H1 (cell line): ENCODE data around the gene KIN. TPM values are rescaled to one million over a fixed set of nuclear protein-coding genes. Genes with fewer than 3 reads are reported as not detected.

Experiments
- CTCF ChIA-PET: fragments of 300-600 bp; sonication (Branson Sonifier 250); formaldehyde crosslinking; loops from one replicate; lab custom pipeline; 2021; ENCODE audit not compliant: partially characterized antibody; lab: Charles Lee
- POLR2A ChIA-PET: fragments of 300-600 bp; sonication (Branson Sonifier 250); formaldehyde crosslinking; loops from one replicate; lab custom pipeline; 2021; ENCODE audit warnings: inconsistent platforms; ENCODE audit not compliant: partially characterized antibody; lab: Charles Lee
- DNase-seq, 2 experiments: peaks; one replicate each; pipeline versions ENCODE4 v3.0.0 to v3.0.0-alpha.2; 2010 to 2022; ENCODE audit warnings: low spot score in 2 of 2, low read depth in 1 of 2, mixed read lengths in 1 of 2
- FAIRE-seq: peaks from 2 replicates; lab custom pipeline; 2011; peaks lifted over from hg19 to GRCh38; lab: Jason Lieb, UNC
- H2AFZ ChIP-seq: 2 replicates; pipeline ENCODE4 v1.8.1; 2012; ENCODE audit warnings: low read length, inconsistent platforms
- H2AK5ac ChIP-seq: 2 replicates; pipeline ENCODE4 v1.6.1; 2013; ENCODE audit warnings: low read depth, low read length
- H2BK120ac ChIP-seq: replicated peaks from 2 replicates; pipeline ENCODE3; 2013; ENCODE audit warnings: low read depth, low read length, inconsistent platforms
- H2BK12ac ChIP-seq: 2 replicates; pipeline ENCODE4 v1.6.1; 2013; ENCODE audit warnings: low read depth, low read length
- H2BK15ac ChIP-seq: 2 replicates; pipeline ENCODE4 v1.6.1; 2013; ENCODE audit warnings: low read length
- H2BK20ac ChIP-seq: 2 replicates; pipeline ENCODE4 v1.6.1; 2013; ENCODE audit warnings: low read length
- H2BK5ac ChIP-seq: 2 replicates; pipeline ENCODE4 v1.6.1; 2013; ENCODE audit warnings: low read depth, low read length
- H3K14ac ChIP-seq: 2 replicates; pipeline ENCODE4 v1.6.1; 2013; ENCODE audit warnings: inconsistent platforms; ENCODE audit not compliant: insufficient read length
- H3K18ac ChIP-seq: 2 replicates; pipeline ENCODE4 v1.6.1; 2013; ENCODE audit warnings: low read length; ENCODE audit errors: extremely low read depth
- H3K23ac ChIP-seq: 2 replicates; pipeline ENCODE4 v1.6.1; 2013; ENCODE audit warnings: inconsistent platforms; ENCODE audit not compliant: insufficient read length
- H3K23me2 ChIP-seq: 2 replicates; pipeline ENCODE4 v1.6.1; 2013; ENCODE audit warnings: low read depth, low read length
- H3K27ac ChIP-seq: 2 replicates; pipeline ENCODE4 v1.6.1; 2011; ENCODE audit warnings: low read depth, low read length, inconsistent platforms
- H3K27me3 ChIP-seq, 4 experiments: replicated peaks in 1 of 4; 1 replicate in 1 of 4; 2 replicates in 3 of 4; pipeline versions ENCODE4 v1.6.1 to v1.8.1; 2011 to 2013; ENCODE audit warnings: low read length in 3 of 4, mild to moderate bottlenecking in 3 of 4, inconsistent platforms in 2 of 4, mixed read lengths in 2 of 4, moderate library complexity in 1 of 4; ENCODE audit not compliant: control insufficient read depth in 3 of 4, insufficient read depth in 3 of 4; ENCODE audit errors: extremely low read depth in 1 of 4
- H3K36me3 ChIP-seq, 4 experiments: 2 replicates each; pipeline versions ENCODE4 v1.6.1 to v1.8.1; 2011 to 2013; ENCODE audit warnings: mild to moderate bottlenecking in 4 of 4, low read length in 3 of 4, moderate library complexity in 2 of 4, control low read depth in 1 of 4, inconsistent platforms in 1 of 4; ENCODE audit not compliant: insufficient read depth in 4 of 4, control insufficient read depth in 2 of 4
- H3K4ac ChIP-seq: replicated peaks from 2 replicates; pipeline ENCODE3; 2013; ENCODE audit warnings: low read length, low read depth, mixed read lengths, inconsistent platforms; ENCODE audit not compliant: insufficient read length
- H3K4me1 ChIP-seq, 4 experiments: replicated peaks in 1 of 4; 1 replicate in 1 of 4; 2 replicates in 3 of 4; pipeline versions ENCODE4 v1.6.1 to v1.8.1; 2011 to 2013; ENCODE audit warnings: low read length in 3 of 4, inconsistent platforms in 2 of 4, mixed read lengths in 1 of 4; ENCODE audit not compliant: insufficient read depth in 4 of 4, control insufficient read depth in 3 of 4
- H3K4me2 ChIP-seq, 2 experiments: 2 replicates each; pipeline versions ENCODE4 v1.6.1 to v1.8.1; 2011 to 2013; ENCODE audit warnings: low read depth in 2 of 2, low read length in 2 of 2, control low read depth in 1 of 2, inconsistent platforms in 1 of 2, mild to moderate bottlenecking in 1 of 2; ENCODE audit not compliant: insufficient read depth in 1 of 2
- H3K4me3 ChIP-seq, 4 experiments: fragments of 200-600, 300-600 bp in 1 of 4; sonication (generic), shearing (Covaris generic), sonication (Bioruptor Twin) in 1 of 4; 2 replicates each; pipeline versions ENCODE4 v1.5.1 to v1.8.1; 2011 to 2016; ENCODE audit warnings: low read length in 4 of 4, low read depth in 3 of 4, control low read depth in 2 of 4, inconsistent platforms in 2 of 4, mild to moderate bottlenecking in 2 of 4, mixed read lengths in 1 of 4, moderate library complexity in 1 of 4; ENCODE audit not compliant: insufficient read depth in 2 of 4; ENCODE audit errors: extremely low read depth in 1 of 4
- H3K56ac ChIP-seq: replicated peaks from 2 replicates; pipeline ENCODE3; 2013; ENCODE audit warnings: low read depth, mild to moderate bottlenecking, mixed read lengths, low read length, inconsistent platforms; ENCODE audit not compliant: insufficient read length
- H3K79me1 ChIP-seq: 2 replicates; pipeline ENCODE4 v1.6.1; 2013; ENCODE audit warnings: low read depth, low read length, control low read depth
- H3K79me2 ChIP-seq, 2 experiments: 2 replicates each; pipeline versions ENCODE4 v1.6.1 to v1.8.1; 2012 to 2013; ENCODE audit warnings: low read length in 2 of 2, mild to moderate bottlenecking in 2 of 2, inconsistent platforms in 1 of 2; ENCODE audit not compliant: insufficient read depth in 2 of 2, control insufficient read depth in 1 of 2
- H3K9ac ChIP-seq, 4 experiments: replicated peaks in 1 of 4; 1 replicate in 1 of 4; 2 replicates in 3 of 4; pipeline versions ENCODE4 v1.6.1 to v1.8.1; 2011 to 2013; ENCODE audit warnings: low read depth in 3 of 4, low read length in 3 of 4, control low read depth in 2 of 4, mild to moderate bottlenecking in 2 of 4, moderate library complexity in 2 of 4, inconsistent platforms in 1 of 4; ENCODE audit errors: extremely low read depth in 1 of 4
- H3K9me3 ChIP-seq, 2 experiments: 2 replicates each; pipeline versions ENCODE4 v1.6.1 to v1.8.1; 2012 to 2013; ENCODE audit warnings: mild to moderate bottlenecking in 2 of 2, moderate library complexity in 2 of 2, control low read depth in 1 of 2, inconsistent platforms in 1 of 2, low read depth in 1 of 2, low read length in 1 of 2, mixed read lengths in 1 of 2; ENCODE audit not compliant: insufficient read depth in 2 of 2
- H4K20me1 ChIP-seq, 2 experiments: replicated peaks in 1 of 2; 2 replicates each; pipeline versions ENCODE3 to v1.8.1; 2011 to 2013; ENCODE audit warnings: inconsistent platforms in 2 of 2, low read length in 2 of 2, mild to moderate bottlenecking in 1 of 2; ENCODE audit not compliant: insufficient read depth in 2 of 2, control insufficient read depth in 1 of 2
- H4K5ac ChIP-seq: 2 replicates; pipeline ENCODE4 v1.6.1; 2013; ENCODE audit warnings: low read length, low read depth, mixed read lengths, inconsistent platforms; ENCODE audit not compliant: insufficient read length
- H4K8ac ChIP-seq: 2 replicates; pipeline ENCODE4 v1.8.0; 2013; ENCODE audit warnings: mild to moderate bottlenecking, moderate library complexity, low read length, inconsistent platforms; ENCODE audit not compliant: insufficient read depth; ENCODE audit errors: extremely low read depth
- H4K91ac ChIP-seq: replicated peaks from 2 replicates; pipeline ENCODE3; 2013; ENCODE audit warnings: low read length, mixed read lengths, inconsistent platforms; ENCODE audit not compliant: insufficient read length
- ASH2L ChIP-seq: fragments of 200-600, 300-600 bp; sonication (generic); IDR thresholded peaks from one replicate; pipeline ENCODE4 v1.7.1; 2017; ENCODE audit warnings: low read length
- BRCA1 ChIP-seq: IDR thresholded peaks from 2 replicates; pipeline ENCODE4 v1.6.1; 2012; ENCODE audit warnings: low read depth, low read length, improper control_type of control experiment
- MAX ChIP-seq: IDR thresholded peaks from 2 replicates; pipeline ENCODE4 v1.6.1; 2012; ENCODE audit warnings: inconsistent platforms
- PHF8 ChIP-seq: fragments of 200-600 bp; sonication (generic); conservative IDR thresholded peaks from 2 replicates; pipeline ENCODE4 v1.7.1; 2012; ENCODE audit warnings: low read depth, mild to moderate bottlenecking, inconsistent platforms, low read length, moderate library complexity
- SP4 ChIP-seq: IDR thresholded peaks from 2 replicates; pipeline ENCODE4 v1.6.1; 2012; ENCODE audit warnings: low read length, inconsistent platforms
- SRF ChIP-seq: IDR thresholded peaks from 2 replicates; pipeline ENCODE4 v1.6.1; 2011; ENCODE audit warnings: mild to moderate bottlenecking, low read depth, low read length, moderate library complexity
- WGBS, 2 experiments: shearing (Covaris generic) in 1 of 2; methylation state at CpG; one replicate each; pipeline versions ENCODE4 v1.1.6 to v1.1.7; 2013 to 2015; ENCODE audit warnings: low lambda C conversion rate in 2 of 2, mixed read lengths in 2 of 2, inconsistent platforms in 1 of 2, low coverage in 1 of 2, missing lambda C conversion rate in 1 of 2; ENCODE audit not compliant: insufficient replicate concordance in 2 of 2, insufficient coverage in 1 of 2, insufficient read length in 1 of 2; ENCODE audit errors: extremely low coverage in 1 of 2, missing lambda C conversion rate in 1 of 2; 5-methylcytosine and 5-hydroxymethylcytosine counted together
- polyA plus RNA-seq, 7 experiments: library from polyadenylated mRNA; depleted of rRNA in 3 of 7; stranded (reverse) in 5 of 7; unstranded in 2 of 7; fragments of >200 nt in 5 of 7; fragments of 200-250 nt in 2 of 7; gene quantifications; 1 replicate in 5 of 7; 2 replicates in 1 of 7; 4 replicates in 1 of 7; pipeline versions ENCODE4 v1.2.1 to v1.2.3, GENCODE V29; 2011 to 2013; ENCODE audit warnings: missing spikeins in 2 of 7, mixed read lengths in 2 of 7
- total RNA-seq: library from RNA; stranded (reverse); fragmentation: NEBNext Ultra II Directional; extraction: Animal tissue kit (Norgen Biotek cat#: 25700); gene quantifications from 2 replicates; pipeline ENCODE4 v1.2.1, GENCODE V29; 2021

Gene KIN
- total and polyA plus RNA-seq, 2 of the 8 experiments (the other 6 are each of a cell fraction or from before 2014, with no cell fraction given) = 3.7 to 16.5 TPM

- Histone ChIP-seq H2BK120ac (no peak overlapping the region), H3K9me3 (no peaks in the 10 kb centered on the region), H3K79me1 (no peaks in the 10 kb centered on the region), H3K4ac (no peak overlapping the region), H3K36me3 (peaks cover 4 to 43% (median 21%) of the 10 kb centered on the region in 4 experiments), H3K23me2 (no peaks in the 10 kb centered on the region), H3K23ac (no peak overlapping the region), H3K4me1 (no peaks in the 10 kb centered on the region), H2AK5ac (no peak overlapping the region), H4K5ac (no peak overlapping the region), H3K14ac (no peak overlapping the region), H4K91ac (no peak overlapping the region), H2BK12ac (no peak overlapping the region), H2BK5ac (no peak overlapping the region), H3K4me3 (no peak overlapping the region)
- DNase-seq = no peak
- WGBS, 2 experiments = 81% methylated on average over 10 of the region's 10 CpGs; no CpG with 5 or more reads in 1 of the 2 experiments
- TF ChIP-seq PHF8 = no peak
- no peak for TF ChIP-seq ASH2L
- no peak for TF ChIP-seq MAX
- TF ChIP-seq SRF = no peak
- no peak for TF ChIP-seq BRCA1
- no peak for TF ChIP-seq SP4
- TF ChIP-seq, all 59 proteins: peak for 0
- no peak overlapping the region for H2BK15ac ChIP-seq
- H2AFZ ChIP-seq = no peak overlapping the region
- CTCF ChIA-PET = no interaction called here
- no peak for FAIRE-seq
- H3K56ac ChIP-seq = no peak overlapping the region
- H4K8ac ChIP-seq = no peak overlapping the region
- no peaks in the 10 kb centered on the region for H3K79me2 ChIP-seq
- H3K9ac ChIP-seq = no peak overlapping the region
- POLR2A ChIA-PET = no interaction called here
- peaks cover 0 to 2% of the 10 kb centered on the region in 2 experiments for H4K20me1 ChIP-seq
- no peak overlapping the region for H3K27ac ChIP-seq
- H3K4me2 ChIP-seq = no peak overlapping the region
- H3K27me3 ChIP-seq = no peaks in the 10 kb centered on the region
- no peak overlapping the region for H3K18ac ChIP-seq
- no peak overlapping the region for H2BK20ac ChIP-seq
Observed at GRCh38 chr10:7773845-7774801, 13.7 kb downstream of the KIN start.
